VCaP (cell line): Measurements from ENCODE around the gene ZNF32.

ENCODE experiments used
- H3K27ac ChIP-seq: fragments of 450-650 bp; 2 replicates; pipeline ENCODE4 v1.5.1; 2017
- CTCF ChIP-seq: fragments of 450-650 bp; conservative IDR thresholded peaks from 2 replicates; pipeline ENCODE4 v1.5.1; 2017; ENCODE audit warnings: mild to moderate bottlenecking, moderate library complexity

The ZNF32 gene

GRCh38 chr10:43680035-43680434, 31.4 kb upstream of the ZNF32 start:
- H3K27ac ChIP-seq, result no peak overlapping the region
- TF ChIP-seq CTCF, result no peak

GRCh38 chr10:43679509-43679908, 30.8 kb upstream of the ZNF32 start:
- H3K27ac ChIP-seq, result no peak overlapping the region
- TF ChIP-seq CTCF, result no peak

GRCh38 chr10:43678654-43679053, 30.0 kb upstream of the ZNF32 start:
- TF ChIP-seq CTCF, result no peak
- no peak overlapping the region for H3K27ac ChIP-seq

GRCh38 chr10:43676901-43677300, 28.2 kb upstream of the ZNF32 start:
- TF ChIP-seq CTCF, result no peak
- no peak overlapping the region for H3K27ac ChIP-seq

GRCh38 chr10:43676331-43676730, 27.6 kb upstream of the ZNF32 start:
- no peak for TF ChIP-seq CTCF
- H3K27ac ChIP-seq, result no peak overlapping the region

- H3K27ac ChIP-seq, result no peak overlapping the region
- no peak for TF ChIP-seq CTCF
Measured at GRCh38 chr10:43674553-43675210, 26.0 kb upstream of the ZNF32 start.

GRCh38 chr10:43673471-43673870, 24.8 kb upstream of the ZNF32 start:
- TF ChIP-seq CTCF, result no peak
- H3K27ac ChIP-seq, result no peak overlapping the region
